ENCODE data around the gene AGER.

GRCh38 chr6:32174416-32174815 is 9.6 kb downstream of the AGER start:
- TF ChIP-seq POLR2A (IDR thresholded peaks at IDR 0.05; ENCODE audit: low read depth, low read length), result no peak
- TF ChIP-seq CTCF (conservative IDR thresholded peaks at IDR 0.05; ENCODE audit: low read depth, low read length), result no peak
- no peak for TF ChIP-seq MXI1 (IDR thresholded peaks at IDR 0.05; ENCODE audit: borderline replicate concordance, low read depth, low read length)
- no peak for TF ChIP-seq USF2 (IDR thresholded peaks at IDR 0.05; ENCODE audit: low read depth, low read length)
- no peak for TF ChIP-seq CEBPB (IDR thresholded peaks at IDR 0.05; ENCODE audit: low read depth, low read length)
- no peak for TF ChIP-seq BHLHE40 (IDR thresholded peaks at IDR 0.05; ENCODE audit: low read depth, low read length)
- no peak for TF ChIP-seq RAD21 (IDR thresholded peaks at IDR 0.05; ENCODE audit: low read length)
- no peak for TF ChIP-seq RFX5 (IDR thresholded peaks at IDR 0.05; ENCODE audit: low read depth, low read length)
- no peak for TF ChIP-seq FOS (IDR thresholded peaks at IDR 0.05; ENCODE audit: low read depth, low read length)
- no peak for TF ChIP-seq CHD1 (IDR thresholded peaks at IDR 0.05; ENCODE audit: low read depth, low read length)
- no peak for TF ChIP-seq SMC3 (IDR thresholded peaks at IDR 0.05; ENCODE audit: low read depth, low read length)
- TF ChIP-seq MAFK (IDR thresholded peaks at IDR 0.05; ENCODE audit: low read depth, low read length), result no peak

Data from IMR-90 (cell line).